ENCODE measurements around the gene QSER1. TPM values are rescaled to one million over a fixed set of nuclear protein-coding genes. Genes with fewer than 3 reads are reported as not detected.
"Not testable (repeated sequence)": the region's sequence is repeated elsewhere in the genome, so short reads cannot be mapped to it uniquely, and the experiment has no call there.

The QSER1 gene
- total RNA-seq, 1 donor from 2014 or later, result 21.6 TPM

GRCh38 chr11:33028537-33028914 lies 135.9 kb downstream of the QSER1 start:
- no peaks in the 10 kb centered on the region for H3K27me3 ChIP-seq (ENCODE audit: control insufficient read depth, insufficient read depth, low read length)
- no peak overlapping the region for H3K4me3 ChIP-seq (ENCODE audit: low read depth, low read length)
- H3K36me3 ChIP-seq (ENCODE audit: control insufficient read depth, insufficient read depth, low read length), result no peaks in the 10 kb centered on the region
- TF ChIP-seq CTCF (IDR thresholded peaks at IDR 0.05; ENCODE audit: insufficient read depth, low read length, poor library complexity, severe bottlenecking), result no peak
- no peak for DNase-seq (ENCODE audit: low read depth)

- not testable (repeated sequence) for H3K4me3 ChIP-seq (ENCODE audit: low read depth, low read length); H3K27me3 ChIP-seq (ENCODE audit: control insufficient read depth, insufficient read depth, low read length); DNase-seq (ENCODE audit: low read depth); H3K36me3 ChIP-seq (ENCODE audit: control insufficient read depth, insufficient read depth, low read length)
Measured at GRCh38 chr11:33029218-33029617, 136.6 kb downstream of the QSER1 start.

Other genes with a start within 250 kb of the QSER1 start
- 0.07 TPM in 1 of 2 replicates, not detected in the other for gene CCDC73, start 98.1 kb upstream of the QSER1 start, total RNA-seq
- 3.0 and 3.7 TPM in 2 replicates for gene PRRG4, start 62.9 kb upstream of the QSER1 start, total RNA-seq
- 0.55 and 0.63 TPM in 2 replicates for gene DEPDC7, start 123.1 kb downstream of the QSER1 start, total RNA-seq
- gene TCP11L1, start 146.8 kb downstream of the QSER1 start, total RNA-seq, result 22.3 and 26.1 TPM in 2 replicates

Data from kidney epithelial cell (primary cell).